ENCODE measurements around the gene ENO2.
A peak's percentile ranks its signal among the peaks of the same experiment; 100 is the strongest.

ENO2 gene

DNA sequence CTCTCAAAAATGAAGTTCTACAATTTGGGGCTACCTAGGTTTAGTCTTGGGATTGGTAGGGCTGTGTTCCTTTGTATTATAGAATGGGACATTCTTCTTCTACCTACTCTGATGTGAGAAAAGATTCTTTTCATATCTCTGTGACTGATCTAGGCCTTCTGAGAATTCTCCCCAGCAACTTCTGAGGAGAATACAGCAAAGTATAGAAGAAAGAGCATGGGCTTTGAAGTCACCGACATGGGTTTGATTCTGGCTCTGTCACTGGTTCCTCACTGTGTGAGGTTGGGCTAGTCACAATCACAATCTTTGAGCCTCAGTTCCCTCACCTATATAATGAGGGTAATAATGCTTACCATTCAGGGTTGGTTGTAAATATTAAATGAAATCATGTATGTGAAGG, 18.4 kb downstream of the ENO2 start:
- DNase-seq (ENCODE audit: low spot score): no peak

GRCh38 chr12:6934110-6934509, 19.7 kb downstream of the ENO2 start:
- peak; percentile 37 for DNase-seq (ENCODE audit: low spot score)

DNA sequence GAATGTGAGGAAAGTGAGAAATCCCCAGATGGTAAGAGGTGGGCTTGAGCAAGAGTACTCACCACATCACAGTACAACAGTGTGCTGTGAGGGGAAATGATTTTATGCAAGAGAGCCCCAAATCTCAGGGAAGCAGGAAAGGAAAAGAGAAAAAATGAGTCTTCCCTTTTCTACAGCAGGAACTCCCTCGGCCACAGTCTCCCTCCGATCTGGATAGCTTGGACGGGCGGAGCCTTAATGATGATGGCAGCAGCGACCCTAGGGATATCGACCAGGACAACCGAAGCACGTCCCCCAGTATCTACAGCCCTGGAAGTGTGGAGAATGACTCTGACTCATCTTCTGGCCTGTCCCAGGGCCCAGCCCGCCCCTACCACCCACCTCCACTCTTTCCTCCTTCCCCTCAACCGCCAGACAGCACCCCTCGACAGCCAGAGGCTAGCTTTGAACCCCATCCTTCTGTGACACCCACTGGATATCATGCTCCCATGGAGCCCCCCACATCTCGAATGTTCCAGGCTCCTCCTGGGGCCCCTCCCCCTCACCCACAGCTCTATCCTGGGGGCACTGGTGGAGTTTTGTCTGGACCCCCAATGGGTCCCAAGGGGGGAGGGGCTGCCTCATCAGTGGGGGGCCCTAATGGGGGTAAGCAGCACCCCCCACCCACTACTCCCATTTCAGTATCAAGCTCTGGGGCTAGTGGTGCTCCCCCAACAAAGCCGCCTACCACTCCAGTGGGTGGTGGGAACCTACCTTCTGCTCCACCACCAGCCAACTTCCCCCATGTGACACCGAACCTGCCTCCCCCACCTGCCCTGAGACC, 21.2 kb downstream of the ENO2 start:
- no peak for DNase-seq (ENCODE audit: low spot score)

- no peak for DNase-seq (ENCODE audit: low spot score)
Measured at GRCh38 chr12:6936194-6936635, 21.8 kb downstream of the ENO2 start.

DNA sequence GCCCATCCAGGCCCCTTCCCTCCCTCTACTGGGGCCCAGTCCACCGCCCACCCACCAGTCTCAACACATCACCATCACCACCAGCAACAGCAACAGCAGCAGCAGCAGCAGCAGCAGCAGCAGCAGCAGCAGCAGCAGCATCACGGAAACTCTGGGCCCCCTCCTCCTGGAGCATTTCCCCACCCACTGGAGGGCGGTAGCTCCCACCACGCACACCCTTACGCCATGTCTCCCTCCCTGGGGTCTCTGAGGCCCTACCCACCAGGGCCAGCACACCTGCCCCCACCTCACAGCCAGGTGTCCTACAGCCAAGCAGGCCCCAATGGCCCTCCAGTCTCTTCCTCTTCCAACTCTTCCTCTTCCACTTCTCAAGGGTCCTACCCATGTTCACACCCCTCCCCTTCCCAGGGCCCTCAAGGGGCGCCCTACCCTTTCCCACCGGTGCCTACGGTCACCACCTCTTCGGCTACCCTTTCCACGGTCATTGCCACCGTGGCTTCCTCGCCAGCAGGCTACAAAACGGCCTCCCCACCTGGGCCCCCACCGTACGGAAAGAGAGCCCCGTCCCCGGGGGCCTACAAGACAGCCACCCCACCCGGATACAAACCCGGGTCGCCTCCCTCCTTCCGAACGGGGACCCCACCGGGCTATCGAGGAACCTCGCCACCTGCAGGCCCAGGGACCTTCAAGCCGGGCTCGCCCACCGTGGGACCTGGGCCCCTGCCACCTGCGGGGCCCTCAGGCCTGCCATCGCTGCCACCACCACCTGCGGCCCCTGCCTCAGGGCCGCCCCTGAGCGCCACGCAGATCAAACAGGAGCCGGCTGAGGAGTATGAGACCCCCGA, 22.5 kb downstream of the ENO2 start:
- no peak for DNase-seq (ENCODE audit: low spot score)

- DNase-seq (ENCODE audit: low spot score): peak; percentile 96
Measured at GRCh38 chr12:6937481-6938352, 23.3 kb downstream of the ENO2 start.

GRCh38 chr12:6938353-6939190, 24.2 kb downstream of the ENO2 start:
- DNase-seq (ENCODE audit: low spot score): no peak

DNA sequence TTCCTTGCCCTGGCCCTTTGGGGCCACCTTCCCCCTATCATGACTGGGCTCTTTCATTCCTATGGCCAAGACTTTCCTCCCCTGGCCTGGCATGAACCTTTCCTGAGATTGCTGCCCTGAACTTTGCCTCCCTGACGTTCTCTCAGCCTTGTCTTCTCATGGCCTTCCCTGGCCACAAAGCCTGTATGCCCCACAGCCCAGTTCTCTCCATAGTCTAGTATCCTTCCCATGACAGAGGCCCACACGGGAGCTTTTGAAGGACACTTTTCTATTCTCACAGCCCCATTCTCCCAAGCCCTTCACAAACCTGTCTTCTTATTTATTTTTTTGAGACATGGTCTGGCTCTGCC, 24.8 kb downstream of the ENO2 start:
- DNase-seq (ENCODE audit: low spot score): no peak

DNA sequence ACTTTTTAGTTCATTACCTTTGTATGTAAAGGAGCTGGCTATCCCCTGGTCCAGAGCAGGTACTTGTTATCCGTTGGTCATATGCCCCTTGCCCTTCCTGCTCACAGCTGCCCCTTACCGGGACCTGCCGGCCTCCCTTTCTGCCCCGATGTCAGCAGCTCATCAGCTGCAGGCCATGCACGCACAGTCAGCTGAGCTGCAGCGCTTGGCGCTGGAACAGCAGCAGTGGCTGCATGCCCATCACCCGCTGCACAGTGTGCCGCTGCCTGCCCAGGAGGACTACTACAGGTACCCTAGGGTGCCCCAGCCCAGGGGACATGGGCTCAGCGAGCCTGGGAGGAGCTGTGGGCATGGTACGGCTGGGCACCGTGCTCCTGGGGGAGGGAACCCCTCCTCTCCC, 26.9 kb downstream of the ENO2 start:
- no peak for DNase-seq (ENCODE audit: low spot score)

DNA sequence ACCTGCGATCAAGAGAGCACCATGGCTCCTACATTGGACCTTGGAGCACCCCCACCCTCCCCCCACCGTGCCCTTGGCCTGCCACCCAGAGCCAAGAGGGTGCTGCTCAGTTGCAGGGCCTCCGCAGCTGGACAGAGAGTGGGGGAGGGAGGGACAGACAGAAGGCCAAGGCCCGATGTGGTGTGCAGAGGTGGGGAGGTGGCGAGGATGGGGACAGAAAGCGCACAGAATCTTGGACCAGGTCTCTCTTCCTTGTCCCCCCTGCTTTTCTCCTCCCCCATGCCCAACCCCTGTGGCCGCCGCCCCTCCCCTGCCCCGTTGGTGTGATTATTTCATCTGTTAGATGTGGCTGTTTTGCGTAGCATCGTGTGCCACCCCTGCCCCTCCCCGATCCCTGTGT, 27.4 kb downstream of the ENO2 start:
- no peak for DNase-seq (ENCODE audit: low spot score)

DNA sequence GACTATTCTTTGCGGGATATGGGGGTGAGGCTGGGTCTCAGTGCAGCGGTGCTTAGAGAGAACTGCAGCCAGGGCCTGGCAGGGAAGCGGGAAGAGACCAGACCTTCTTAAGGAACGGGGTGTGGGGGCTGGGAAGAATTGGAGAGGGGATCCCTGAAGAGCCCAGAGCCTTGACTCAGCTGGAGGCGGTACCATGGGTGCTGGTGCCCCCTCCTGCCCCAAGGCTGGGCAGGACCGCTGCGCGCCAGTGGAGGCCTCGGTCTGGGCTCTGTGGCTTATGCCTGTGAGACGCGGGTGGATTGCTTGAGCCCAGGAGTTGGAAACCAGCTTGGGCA, 27.9 kb downstream of the ENO2 start:
- DNase-seq (ENCODE audit: low spot score): no peak

- peak; percentile 92 for DNase-seq (ENCODE audit: low spot score)
Measured at GRCh38 chr12:6943389-6943721, 29.0 kb downstream of the ENO2 start.

DNA sequence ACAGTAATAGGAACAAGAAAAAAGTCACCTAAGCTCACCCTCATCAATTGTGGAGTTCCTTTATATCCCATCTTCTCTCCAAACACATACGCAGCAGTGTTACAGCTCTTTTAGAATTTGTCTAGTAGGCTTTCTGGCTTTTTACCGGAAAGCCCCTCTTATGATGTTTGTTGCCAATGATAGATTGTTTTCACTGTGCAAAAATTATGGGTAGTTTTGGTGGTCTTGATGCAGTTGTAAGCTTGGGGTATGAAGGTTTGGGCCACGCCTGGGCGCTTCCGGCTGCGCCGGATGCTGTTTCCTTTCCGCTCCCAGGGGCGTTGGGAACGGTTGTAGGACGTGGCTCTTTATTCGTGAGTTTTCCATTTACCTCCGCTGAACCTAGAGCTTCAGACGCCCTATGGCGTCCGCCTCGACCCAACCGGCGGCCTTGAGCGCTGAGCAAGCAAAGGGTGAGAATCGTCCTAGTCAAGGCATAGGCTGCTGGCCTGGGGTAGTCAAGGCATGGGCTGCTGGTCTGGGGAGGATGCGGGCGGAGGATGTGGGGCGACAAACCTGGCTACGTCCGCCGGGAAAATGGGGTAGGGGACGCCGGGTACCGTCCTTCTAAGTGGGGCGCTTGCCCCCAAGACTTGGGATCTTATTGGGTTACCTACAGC, 29.5 kb downstream of the ENO2 start, which contains the start of the genes C12orf57 and RNU7-1:
C12orf57 (plus strand) TSS at position 301 of the 659 bp plus-strand sequence; CDS start at position 401, 100 bp downstream.
RNU7-1 (plus strand) TSS at position 95 of the 659 bp plus-strand sequence.
- DNase-seq (ENCODE audit: low spot score): peak; percentile 98

GRCh38 chr12:6944381-6945186, 30.2 kb downstream of the ENO2 start:
- DNase-seq (ENCODE audit: low spot score): peak; percentile 92

- no peak for DNase-seq (ENCODE audit: low spot score)
Measured at GRCh38 chr12:6945613-6946012, 31.2 kb downstream of the ENO2 start.

GRCh38 chr12:6946033-6946919, 31.9 kb downstream of the ENO2 start:
- peak; percentile 99 for DNase-seq (ENCODE audit: low spot score)

DNA sequence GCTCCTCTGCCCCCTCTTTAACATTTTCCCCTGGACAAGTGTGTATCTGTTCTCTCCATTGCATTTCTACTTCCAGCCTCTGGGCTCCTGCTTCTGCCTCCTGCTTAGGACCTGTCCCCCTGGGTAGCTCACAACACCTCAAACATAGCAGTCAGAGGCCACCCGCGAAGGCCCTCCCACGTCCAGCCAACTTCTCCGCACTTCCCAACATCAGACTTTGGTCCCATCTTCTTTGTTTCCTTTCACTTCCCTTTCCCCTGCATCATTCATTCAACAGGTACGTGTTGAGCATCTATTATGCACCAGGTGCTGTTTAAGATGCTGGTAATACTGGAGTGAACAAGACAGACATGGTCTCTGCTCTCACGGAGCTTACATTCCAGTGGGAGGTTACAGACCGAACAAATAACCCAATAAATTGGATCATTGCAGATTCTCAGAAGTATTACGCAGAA, 32.6 kb downstream of the ENO2 start:
- DNase-seq (ENCODE audit: low spot score): no peak

DNA sequence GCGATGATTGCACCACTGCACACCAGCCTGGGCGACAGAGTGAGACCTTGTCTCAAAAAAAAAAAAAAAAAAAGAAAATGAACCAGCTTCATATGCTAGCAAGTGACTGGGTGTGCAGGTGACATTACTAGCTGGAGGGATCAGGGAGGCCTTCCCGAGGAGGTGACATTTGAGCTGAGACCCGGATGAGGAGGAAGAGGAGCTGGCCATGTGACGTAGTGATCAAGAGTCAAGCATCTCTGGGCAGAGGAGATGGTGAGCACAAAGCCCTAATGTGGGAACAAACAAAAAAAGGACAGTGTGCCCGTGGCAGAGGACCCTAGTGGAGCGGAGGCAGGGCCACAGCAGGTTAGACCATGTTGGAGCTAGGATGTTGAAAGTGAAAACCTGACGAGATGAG, 33.2 kb downstream of the ENO2 start:
- no peak for DNase-seq (ENCODE audit: low spot score)
